Stimulated activated CD8-positive, alpha-beta memory T cell treated with anti-CD3 and anti-CD28 coated beads, Interleukin-15, amount 100 ng/mL, for 48 hours (primary cell): Measurements from ENCODE around the gene LOXL1.
A peak's percentile ranks its signal among the peaks of the same experiment; 100 is the strongest.
"Not testable (repeated sequence)": the region's sequence is repeated elsewhere in the genome, so short reads cannot be mapped to it uniquely, and the experiment has no call there.

Experiments
- DNase-seq, 2 donors: peaks; one replicate each; pipeline ENCODE4 v3.0.0-alpha.2; 2020; ENCODE audit warnings: low read depth in 2 of 2

Gene LOXL1

GRCh38 chr15:73952171-73952912, 26.1 kb downstream of the LOXL1 start:
- DNase-seq = no peak

- no peak for DNase-seq
Observed at GRCh38 chr15:73952913-73953750, 26.9 kb downstream of the LOXL1 start.

- DNase-seq = no peak
Observed at GRCh38 chr15:73954188-73955145, 28.2 kb downstream of the LOXL1 start.

GRCh38 chr15:73955326-73955725, 29.1 kb downstream of the LOXL1 start:
- no peak for DNase-seq

- DNase-seq = no peak
Observed at GRCh38 chr15:73955861-73956742, 29.8 kb downstream of the LOXL1 start.

- DNase-seq = no peak
Observed at GRCh38 chr15:73956743-73957135, 30.5 kb downstream of the LOXL1 start.

GRCh38 chr15:73957276-73957675, 31.0 kb downstream of the LOXL1 start:
- DNase-seq = no peak

- no peak for DNase-seq
Observed at GRCh38 chr15:73957785-73958184, 31.5 kb downstream of the LOXL1 start.

GRCh38 chr15:73959012-73959581, 32.8 kb downstream of the LOXL1 start:
- no peak for DNase-seq

GRCh38 chr15:73959801-73960200, 33.5 kb downstream of the LOXL1 start:
- no peak for DNase-seq

GRCh38 chr15:73960472-73961070, 34.3 kb downstream of the LOXL1 start:
- not testable (repeated sequence) for DNase-seq

- no peak for DNase-seq
Observed at GRCh38 chr15:73962433-73962832, 36.2 kb downstream of the LOXL1 start.

GRCh38 chr15:73964736-73965093, 38.5 kb downstream of the LOXL1 start:
- DNase-seq = peak; percentile 68 to 75

- DNase-seq = peak in 1 of 2 donors; percentile 61
Observed at GRCh38 chr15:73965094-73965757, 39.0 kb downstream of the LOXL1 start.

GRCh38 chr15:73965758-73966113, 39.5 kb downstream of the LOXL1 start:
- DNase-seq = no peak

- no peak for DNase-seq
Observed at GRCh38 chr15:73968461-73968860, 42.2 kb downstream of the LOXL1 start.

- DNase-seq = no peak
Observed at GRCh38 chr15:73969151-73969759, 43.0 kb downstream of the LOXL1 start.

- DNase-seq = peak; percentile 66 to 69
Observed at GRCh38 chr15:73972984-73973682, 46.9 kb downstream of the LOXL1 start.
